NB4 (cell line): Measurements from ENCODE around the gene UROC1.

ENCODE experiments used
- DNase-seq: peaks from one replicate; pipeline ENCODE4 v3.0.0; 2010; ENCODE audit warnings: low read depth
- H3K4me3 ChIP-seq: one replicate; pipeline ENCODE4 v1.5.1; 2011; ENCODE audit warnings: mild to moderate bottlenecking, low read depth, low read length, moderate library complexity
- CTCF ChIP-seq: IDR thresholded peaks from one replicate; pipeline ENCODE4 v1.5.1; 2012; ENCODE audit warnings: low read depth, low read length
- MAX ChIP-seq: IDR thresholded peaks from 2 replicates; pipeline ENCODE4 v1.6.1; 2011; ENCODE audit warnings: low read depth, low read length
- MYC ChIP-seq: IDR thresholded peaks from 2 replicates; pipeline ENCODE4 v1.6.1; 2011; ENCODE audit warnings: low read depth, low read length
- POLR2A ChIP-seq: IDR thresholded peaks from 2 replicates; pipeline ENCODE4 v1.6.1; 2011; ENCODE audit warnings: mild to moderate bottlenecking; ENCODE audit not compliant: insufficient read length; ENCODE audit errors: extremely low read depth

UROC1 gene

GRCh38 chr3:126521122-126521891 is 3.7 kb upstream of the UROC1 start:
- H3K4me3 ChIP-seq, result no peak overlapping the region
- no peak for DNase-seq
- no peak for TF ChIP-seq CTCF
- TF ChIP-seq POLR2A, result no peak
- no peak for TF ChIP-seq MAX

- H3K4me3 ChIP-seq, result no peak overlapping the region
- DNase-seq, result no peak
Observed at GRCh38 chr3:126519506-126520455, 2.2 kb upstream of the UROC1 start.

GRCh38 chr3:126518779-126519177 is 1.2 kb upstream of the UROC1 start:
- no peak for DNase-seq
- TF ChIP-seq MAX (no peak), MYC (no peak), POLR2A (no peak), CTCF (no peak)
- no peak overlapping the region for H3K4me3 ChIP-seq

More at GRCh38 chr3:126519506-126520455, 2.2 kb upstream of the UROC1 start:
- no peak for TF ChIP-seq MYC
- TF ChIP-seq CTCF, result no peak
- TF ChIP-seq POLR2A, result no peak
- no peak for TF ChIP-seq MAX

GRCh38 chr3:126517986-126518778 is 609 bp upstream of the UROC1 start:
- TF ChIP-seq CTCF, result no peak
- no peak for TF ChIP-seq MYC
- TF ChIP-seq POLR2A, result no peak
- no peak for TF ChIP-seq MAX
- no peak for DNase-seq
- no peak overlapping the region for H3K4me3 ChIP-seq

GRCh38 chr3:126516936-126517290 is 660 bp downstream of the UROC1 start:
- DNase-seq, result no peak
- no peak overlapping the region for H3K4me3 ChIP-seq
- TF ChIP-seq MAX (no peak), CTCF (no peak), MYC (no peak), POLR2A (no peak)
